ENCODE results near the gene AP4B1. TPM values are rescaled to one million over a fixed set of nuclear protein-coding genes. Genes with fewer than 3 reads are reported as not detected.

Gene AP4B1
- total and polyA plus RNA-seq, 2 of the 13 experiments (the other 11 are each of a cell fraction or from before 2014, with no cell fraction given): 8.5 to 12.0 TPM

- no peak for TF ChIP-seq SRSF1 (optimal IDR thresholded peaks at IDR 0.05; ENCODE audit: low read depth, low read length)
- peak; percentile 48; the same call in 1 of the 2 replicates for TF ChIP-seq POGZ (CRISPR knock-in tag; IDR thresholded peaks at IDR 0.05)
- TF ChIP-seq MLXIP (CRISPR knock-in tag; IDR thresholded peaks at IDR 0.05; ENCODE audit: borderline replicate concordance): 0 out of 2 replicates have a peak, but pooled peaks have one; percentile 48
- TF ChIP-seq ZNF550 (CRISPR knock-in tag; IDR thresholded peaks at IDR 0.05; ENCODE audit: borderline replicate concordance): no peak
- peak; percentile 99 for TF ChIP-seq ZFX (CRISPR knock-in tag; IDR thresholded peaks at IDR 0.05; ENCODE audit: low read depth)
- TF ChIP-seq FOXK1 (CRISPR knock-in tag; IDR thresholded peaks at IDR 0.05; ENCODE audit: borderline replicate concordance, low read depth): peak; percentile 74; the same call in 1 of the 2 replicates
- TF ChIP-seq TFE3 (CRISPR knock-in tag; IDR thresholded peaks at IDR 0.05): peak; percentile 29; the same call in 1 of the 2 replicates
- no peak for TF ChIP-seq HMGA1 (CRISPR knock-in tag; conservative IDR thresholded peaks at IDR 0.05)
- no peak for TF ChIP-seq NFE2L2 (IDR thresholded peaks at IDR 0.05; ENCODE audit: low read length)
- TF ChIP-seq ZNF574 (CRISPR knock-in tag; IDR thresholded peaks at IDR 0.05): peak; percentile 99
- peak; percentile 72; the same call in 1 of the 2 replicates for TF ChIP-seq ZNF709 (CRISPR knock-in tag; IDR thresholded peaks at IDR 0.05)
- TF ChIP-seq BHLHE40 (IDR thresholded peaks at IDR 0.05; ENCODE audit: low read length): peak; percentile 64; the same call in 1 of the 2 replicates
- no peak for TF ChIP-seq GTF2F1 (IDR thresholded peaks at IDR 0.05; ENCODE audit: low read length)
- TF ChIP-seq ZFP91 (CRISPR knock-in tag; IDR thresholded peaks at IDR 0.05; ENCODE audit: borderline replicate concordance): peak; percentile 90
- TF ChIP-seq ZNF678 (CRISPR knock-in tag; IDR thresholded peaks at IDR 0.05): peak; percentile 28; the same call in 1 of the 2 replicates
- peak; percentile 82 for TF ChIP-seq TBX2 (CRISPR knock-in tag; IDR thresholded peaks at IDR 0.05; ENCODE audit: borderline replicate concordance)
- no peak for TF ChIP-seq ZNF570 (CRISPR knock-in tag; IDR thresholded peaks at IDR 0.05; ENCODE audit: borderline replicate concordance)
- peak; percentile 59; the same call in 1 of the 2 replicates for TF ChIP-seq TGIF2 (CRISPR knock-in tag; IDR thresholded peaks at IDR 0.05)
- peak; percentile 39 for TF ChIP-seq ATF3 (CRISPR knock-in tag; IDR thresholded peaks at IDR 0.05)
- peak; percentile 63; the same call in 1 of the 2 replicates for TF ChIP-seq ZNF335 (CRISPR knock-in tag; IDR thresholded peaks at IDR 0.05)
Observed at GRCh38 chr1:113928941-113929749, 24.5 kb upstream of the AP4B1 start, which contains the start of gene HIPK1 (continued).

All from HepG2 (cell line).